OCI-LY1 (cell line): ENCODE data around the gene TIMP4.

Source experiments
- CTCF ChIP-seq: fragments of 200-600 bp; sonication (generic), shearing (Covaris generic); IDR thresholded peaks from 2 replicates; pipeline ENCODE4 v1.5.1; 2017; ENCODE audit warnings: mild to moderate bottlenecking, antibody characterized with exemption, low read length, moderate library complexity, mixed read lengths
- EZH2 ChIP-seq: fragments of 200-600 bp; sonication (generic), shearing (Covaris generic); IDR thresholded peaks from 2 replicates; pipeline ENCODE4 v1.8.0; 2017; ENCODE audit warnings: borderline replicate concordance, mixed run types, mild to moderate bottlenecking, antibody characterized with exemption, low read length, moderate library complexity, mixed read lengths

- TF ChIP-seq CTCF (no peak), EZH2 (no peak)
Observed at GRCh38 chr3:12192173-12192572, 33.5 kb upstream of the TIMP4 start.
